ENCODE data around the gene EXOC2.
A peak's percentile ranks its signal among the peaks of the same experiment; 100 is the strongest.
"Not testable (repeated sequence)": the region's sequence is repeated elsewhere in the genome, so short reads cannot be mapped to it uniquely, and the experiment has no call there.

The EXOC2 gene

GRCh38 chr6:633611-634010, 59.3 kb downstream of the EXOC2 start:
- no peak for DNase-seq

GRCh38 chr6:628766-629165, 64.2 kb downstream of the EXOC2 start:
- no peak for DNase-seq

DNA sequence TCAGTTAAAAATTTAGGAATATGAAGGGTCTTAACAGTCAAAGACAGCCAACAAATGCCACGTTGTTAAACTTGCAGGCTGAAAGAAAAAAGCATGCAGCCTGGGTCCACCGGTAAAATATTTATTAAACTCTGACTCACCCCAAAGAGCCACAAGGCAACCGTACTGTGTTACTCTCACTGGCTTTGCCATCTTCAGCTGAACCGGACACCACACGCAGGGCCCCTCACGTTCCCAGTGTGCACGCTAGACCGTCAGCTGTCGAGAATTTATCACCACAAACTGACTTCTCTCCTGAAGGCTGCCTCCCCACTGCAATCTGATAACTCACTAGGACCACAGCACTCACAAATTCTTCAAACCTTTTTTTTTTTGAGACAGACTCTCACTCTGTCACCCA, 66.7 kb downstream of the EXOC2 start:
- DNase-seq: no peak

- no peak for DNase-seq
Measured at GRCh38 chr6:624979-625378, 68.0 kb downstream of the EXOC2 start.

GRCh38 chr6:622462-622861, 70.5 kb downstream of the EXOC2 start:
- DNase-seq: no peak

- DNase-seq: no peak
Measured at GRCh38 chr6:621931-622330, 71.0 kb downstream of the EXOC2 start.

DNA sequence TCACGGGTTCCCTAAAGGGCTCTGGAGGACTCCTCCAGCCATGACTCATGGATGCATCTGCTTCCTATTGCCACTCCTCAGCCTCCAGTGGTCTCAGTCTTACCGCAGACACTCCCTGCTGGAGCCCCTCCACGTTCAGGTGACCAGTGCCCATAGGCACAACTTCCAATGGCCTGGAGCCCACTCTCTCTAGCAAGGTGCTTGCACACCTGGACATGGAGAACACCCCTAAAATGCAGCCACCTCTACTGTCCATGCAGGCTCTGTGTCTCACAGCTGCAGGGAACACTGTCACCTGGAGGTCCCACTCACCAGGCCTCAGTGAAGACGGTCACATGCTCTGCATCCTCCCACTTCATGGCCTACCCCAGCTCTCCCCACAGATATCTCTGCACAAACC, 72.0 kb downstream of the EXOC2 start:
- no peak for DNase-seq

GRCh38 chr6:620166-620565, 72.8 kb downstream of the EXOC2 start:
- no peak for DNase-seq

DNA sequence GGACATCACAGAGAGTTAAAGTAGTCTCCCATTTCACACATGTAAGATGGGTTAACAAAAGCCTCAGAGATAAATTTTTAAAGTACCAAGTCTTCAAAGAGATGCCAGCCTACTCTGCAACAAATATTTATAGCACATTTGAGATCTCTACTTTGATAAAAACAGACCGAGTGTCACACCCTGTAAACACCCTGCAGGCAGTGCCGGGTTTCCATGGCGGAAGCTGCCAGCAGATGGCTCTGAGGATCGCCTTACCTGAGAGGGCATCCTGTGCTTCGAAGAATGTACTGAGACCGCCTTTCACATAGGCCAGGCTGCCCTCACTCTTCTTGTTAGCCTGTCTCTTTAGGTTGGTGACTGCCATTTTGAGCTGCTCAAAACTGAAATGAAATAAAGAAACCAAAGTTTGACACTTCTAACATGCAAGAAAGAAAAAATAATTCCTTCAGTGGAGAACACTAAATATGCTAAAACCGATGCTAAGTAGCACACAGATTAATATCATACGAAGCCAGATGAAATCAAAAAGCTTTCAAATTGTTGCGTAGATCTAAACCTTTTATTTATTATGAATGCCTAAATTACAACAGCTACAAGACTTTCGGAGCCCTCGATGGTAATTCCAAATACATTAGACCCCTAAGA, 75.4 kb downstream of the EXOC2 start:
- peak in 1 of 5 donors; percentile 17 for DNase-seq

DNA sequence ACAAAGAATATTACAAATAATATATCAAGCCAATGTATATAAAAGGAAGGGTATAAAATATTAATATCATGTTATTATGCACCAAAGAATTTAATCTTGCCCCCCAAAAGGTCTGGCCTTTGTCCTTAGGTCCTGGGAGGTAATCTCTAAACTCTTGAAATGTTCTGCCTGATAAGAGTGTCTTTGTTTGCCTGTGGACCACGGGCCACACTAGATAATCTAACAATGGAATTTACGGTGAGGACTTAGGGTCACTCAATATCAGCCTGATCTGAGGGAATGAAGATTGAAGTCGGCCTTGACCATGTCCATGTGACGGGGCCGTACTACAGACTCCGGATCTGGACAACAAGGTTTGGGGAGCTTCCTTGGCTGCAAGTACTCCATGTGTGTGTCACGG, 79.0 kb downstream of the EXOC2 start:
- no peak for DNase-seq

- no peak for DNase-seq
Measured at GRCh38 chr6:611928-612327, 81.0 kb downstream of the EXOC2 start.

GRCh38 chr6:610882-611281, 82.1 kb downstream of the EXOC2 start:
- no peak for DNase-seq

GRCh38 chr6:609905-610304, 83.0 kb downstream of the EXOC2 start:
- DNase-seq: no peak

DNA sequence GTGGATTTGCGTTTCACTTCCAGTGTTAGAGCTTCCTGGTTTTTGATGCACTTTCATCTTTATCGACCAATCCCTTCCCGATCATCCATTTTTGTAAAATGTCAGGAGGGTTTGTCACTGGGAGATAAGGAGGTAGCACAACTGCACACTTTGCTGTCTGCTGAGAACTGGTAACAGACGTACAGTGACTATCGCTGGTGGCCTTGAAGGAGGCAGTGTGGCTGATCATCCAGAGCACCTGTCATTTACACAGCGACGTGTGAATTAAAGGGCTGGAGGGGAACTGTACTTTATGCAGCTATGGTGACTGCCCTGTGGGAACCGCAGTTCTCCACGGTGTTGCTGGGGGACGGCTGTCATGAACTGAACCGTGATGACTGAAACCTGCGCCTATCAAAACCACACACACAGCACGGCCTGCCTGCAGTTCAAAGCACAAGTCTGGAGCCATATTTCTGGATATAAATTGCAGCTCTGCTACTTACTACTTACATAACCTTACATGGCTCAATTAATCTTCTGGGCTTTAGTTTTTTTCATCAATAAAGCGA, 86.0 kb downstream of the EXOC2 start:
- DNase-seq: no peak

DNA sequence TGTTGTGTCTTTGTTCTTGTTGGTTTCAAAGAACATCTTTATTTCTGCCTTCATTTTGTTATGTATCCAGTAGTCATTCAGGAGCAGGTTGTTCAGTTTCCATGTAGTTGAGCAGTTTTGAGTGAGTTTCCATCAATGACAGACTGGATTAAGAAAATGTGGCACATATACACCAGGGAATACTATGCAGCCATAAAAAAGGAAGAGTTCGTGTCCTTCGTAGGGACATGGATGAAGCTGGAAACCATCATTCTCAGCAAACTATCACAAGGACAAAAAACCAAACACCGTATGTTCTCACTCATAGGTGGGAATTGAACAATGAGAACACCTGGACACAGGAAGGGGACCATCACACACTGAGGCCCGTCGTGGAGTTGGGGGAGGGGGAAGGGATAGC, 87.0 kb downstream of the EXOC2 start:
- DNase-seq: not testable (repeated sequence)

DNA sequence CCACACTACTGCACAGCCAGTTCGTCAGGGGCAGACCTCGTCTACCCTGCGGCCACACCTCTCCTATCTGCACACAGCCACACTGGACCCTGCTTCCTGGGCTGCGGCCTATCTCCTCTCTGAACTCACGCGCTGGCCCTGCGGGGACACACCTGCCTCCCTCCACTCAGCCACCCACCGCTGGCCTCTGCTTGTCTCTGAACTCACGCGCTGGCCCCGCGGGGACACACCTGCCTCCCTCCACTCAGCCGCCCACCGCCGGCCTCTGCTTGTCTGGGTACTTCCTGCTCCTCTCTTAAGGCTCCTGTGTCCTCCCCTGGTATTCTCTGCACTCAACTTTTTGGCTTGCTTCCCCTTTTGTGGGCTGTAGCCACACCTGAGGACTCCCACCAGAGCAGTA, 88.4 kb downstream of the EXOC2 start:
- no peak for DNase-seq

- no peak for DNase-seq
Measured at GRCh38 chr6:603265-603664, 89.7 kb downstream of the EXOC2 start.

- DNase-seq: no peak
Measured at GRCh38 chr6:599576-600448, 93.1 kb downstream of the EXOC2 start.

GRCh38 chr6:593907-594212, 99.1 kb downstream of the EXOC2 start:
- no peak for DNase-seq

DNA sequence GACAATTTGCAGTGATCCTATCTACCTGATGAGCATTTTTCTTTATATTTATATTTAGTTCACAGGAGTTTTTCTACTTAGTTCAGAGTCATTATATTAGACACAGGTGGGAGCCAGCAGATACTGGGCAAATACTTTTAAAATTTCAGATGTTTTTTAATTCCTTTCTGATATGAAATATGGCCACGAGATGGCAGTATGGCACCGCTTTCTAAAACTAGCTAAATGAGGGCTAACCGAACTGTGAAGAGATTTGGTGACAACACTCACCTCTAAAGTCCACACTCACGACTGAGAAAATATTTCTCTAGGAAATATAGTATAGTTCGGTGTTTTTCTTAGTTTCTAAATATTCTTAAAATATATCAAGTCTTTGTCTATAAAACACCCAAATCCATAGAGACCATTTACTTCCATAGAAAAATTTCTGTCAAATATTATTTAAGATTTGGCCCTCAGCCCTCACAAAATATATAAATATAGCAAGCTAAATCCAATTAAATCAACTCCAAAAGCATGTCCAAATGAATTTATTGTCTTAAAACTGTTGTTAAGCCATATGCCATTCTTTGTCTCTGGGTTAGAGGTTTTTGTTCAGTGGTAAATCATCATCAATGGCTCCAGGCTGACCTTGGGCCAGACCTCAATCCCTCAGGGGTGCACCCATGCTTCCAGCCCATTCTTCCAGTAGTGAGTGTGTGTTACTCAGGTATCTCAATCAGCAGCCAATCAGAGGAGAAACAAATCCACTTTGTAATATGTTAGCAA, 99.6 kb downstream of the EXOC2 start:
- peak in 4 of 5 donors; percentile 26 to 70 (median 54) for DNase-seq

GRCh38 chr6:589090-589489, 103.8 kb downstream of the EXOC2 start:
- no peak for DNase-seq

- no peak for DNase-seq
Measured at GRCh38 chr6:586553-586952, 106.4 kb downstream of the EXOC2 start.

GRCh38 chr6:583635-584034, 109.3 kb downstream of the EXOC2 start:
- no peak for DNase-seq

- DNase-seq: no peak
Measured at GRCh38 chr6:583116-583515, 109.8 kb downstream of the EXOC2 start.
